GM19025 (cell line): Measurements from ENCODE around the gene CRIP2.

ENCODE experiments used
- ATAC-seq: cut with Tn5 transposase; IDR thresholded peaks from one replicate; pipeline ENCODE4 v1.9.1; 2021; ENCODE audit warnings: mild to moderate bottlenecking, low read depth, moderate library complexity; ENCODE audit not compliant: unreplicated experiment

CRIP2 gene

GRCh38 chr14:105460116-105460515 lies 14.5 kb upstream of the CRIP2 start:
- ATAC-seq = no peak

GRCh38 chr14:105460616-105461015 lies 14.0 kb upstream of the CRIP2 start:
- ATAC-seq = no peak

- ATAC-seq = no peak
Measured at GRCh38 chr14:105461903-105462302, 12.7 kb upstream of the CRIP2 start.

- no peak for ATAC-seq
Measured at GRCh38 chr14:105464501-105464900, 10.1 kb upstream of the CRIP2 start.

GRCh38 chr14:105465209-105466031 lies 9.2 kb upstream of the CRIP2 start:
- no peak for ATAC-seq

GRCh38 chr14:105466531-105467248 lies 7.9 kb upstream of the CRIP2 start:
- no peak for ATAC-seq

- ATAC-seq = no peak
Measured at GRCh38 chr14:105467249-105467941, 7.2 kb upstream of the CRIP2 start.

GRCh38 chr14:105467942-105468471 lies 6.6 kb upstream of the CRIP2 start:
- no peak for ATAC-seq

GRCh38 chr14:105468621-105469241 lies 5.9 kb upstream of the CRIP2 start:
- no peak for ATAC-seq

GRCh38 chr14:105469456-105470349 lies 4.9 kb upstream of the CRIP2 start:
- ATAC-seq = no peak

- ATAC-seq = no peak
Measured at GRCh38 chr14:105470350-105471296, 4.0 kb upstream of the CRIP2 start.

GRCh38 chr14:105471297-105471821 lies 3.3 kb upstream of the CRIP2 start:
- ATAC-seq = no peak

- no peak for ATAC-seq
Measured at GRCh38 chr14:105471823-105472485, 2.7 kb upstream of the CRIP2 start.

GRCh38 chr14:105472486-105472991 lies 2.1 kb upstream of the CRIP2 start:
- no peak for ATAC-seq

- ATAC-seq = no peak
Measured at GRCh38 chr14:105473033-105473676, 1.5 kb upstream of the CRIP2 start.

GRCh38 chr14:105473677-105474482 lies 741 bp upstream of the CRIP2 start:
- ATAC-seq = no peak
